Measurements from ENCODE around the gene RPP14.
"Not testable (repeated sequence)": the region's sequence is repeated elsewhere in the genome, so short reads cannot be mapped to it uniquely, and the experiment has no call there.

The RPP14 gene

DNA sequence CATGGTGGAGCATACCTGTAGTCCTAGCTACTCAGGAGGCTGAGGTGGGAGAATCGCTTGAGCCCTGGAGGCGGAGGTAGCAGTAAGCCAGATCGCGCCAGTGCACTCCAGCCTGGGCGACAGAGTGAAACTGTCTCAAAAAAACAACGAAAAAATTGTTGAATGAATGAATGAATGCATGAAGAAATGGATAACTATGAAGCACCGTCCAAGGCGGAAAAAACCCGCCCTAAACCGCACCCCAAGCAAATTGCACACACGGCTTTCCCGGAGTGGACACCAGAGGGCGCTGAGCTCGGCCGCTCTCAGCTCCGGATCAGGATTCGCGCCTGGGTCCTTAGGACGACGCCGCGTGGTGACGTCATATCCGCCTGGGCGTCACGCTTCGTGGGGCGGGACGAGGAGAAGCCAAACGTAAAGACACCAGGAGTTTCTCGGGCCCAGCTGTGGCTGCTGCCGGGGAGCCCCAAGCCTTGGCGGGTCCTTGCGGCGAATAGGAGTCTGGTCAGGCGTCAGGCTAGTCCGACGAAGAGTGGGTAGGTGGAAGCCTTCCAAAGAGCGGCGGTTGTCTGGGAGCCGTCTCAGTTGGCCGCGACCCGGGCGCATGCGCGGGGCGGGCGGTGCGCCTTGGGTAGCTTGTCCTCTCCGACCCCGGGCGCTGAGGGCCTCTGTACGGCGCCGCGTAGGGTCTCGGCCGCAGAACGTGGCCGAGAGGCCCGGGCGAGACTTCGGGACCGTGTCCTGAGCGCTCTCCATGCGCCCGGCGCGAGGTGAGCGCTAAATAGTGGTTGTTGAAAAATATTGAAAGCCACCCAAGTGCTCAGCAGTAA is at the start of gene RPP14, which contains the start of gene HTD2:
RPP14 (plus strand) TSS at position 364 of the 830 bp plus-strand sequence. CDS start 4,085 bp downstream, outside the sequence.
HTD2 (plus strand) TSS at position 639 of the 830 bp plus-strand sequence. CDS start 11,094 bp downstream, outside the sequence.
- DNase-seq = peak; percentile 97

DNA sequence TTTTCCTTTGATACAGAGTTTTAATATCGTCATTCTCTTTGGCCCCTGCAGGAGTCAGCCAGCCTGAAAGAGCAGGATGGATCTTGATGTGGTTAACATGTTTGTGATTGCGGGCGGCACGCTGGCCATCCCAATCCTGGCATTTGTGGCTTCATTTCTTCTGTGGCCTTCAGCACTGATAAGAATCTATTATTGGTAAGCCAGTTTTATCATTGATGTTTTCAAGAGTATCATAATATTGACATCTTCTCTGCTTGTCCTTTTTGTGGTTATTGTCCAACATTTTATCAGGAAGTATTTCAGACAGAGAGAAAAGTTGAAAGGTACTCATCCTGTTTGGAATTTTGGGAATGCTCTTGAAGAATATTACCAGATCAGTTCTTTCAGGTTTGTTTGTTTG is 49.5 kb upstream of the RPP14 start:
- DNase-seq = no peak

DNA sequence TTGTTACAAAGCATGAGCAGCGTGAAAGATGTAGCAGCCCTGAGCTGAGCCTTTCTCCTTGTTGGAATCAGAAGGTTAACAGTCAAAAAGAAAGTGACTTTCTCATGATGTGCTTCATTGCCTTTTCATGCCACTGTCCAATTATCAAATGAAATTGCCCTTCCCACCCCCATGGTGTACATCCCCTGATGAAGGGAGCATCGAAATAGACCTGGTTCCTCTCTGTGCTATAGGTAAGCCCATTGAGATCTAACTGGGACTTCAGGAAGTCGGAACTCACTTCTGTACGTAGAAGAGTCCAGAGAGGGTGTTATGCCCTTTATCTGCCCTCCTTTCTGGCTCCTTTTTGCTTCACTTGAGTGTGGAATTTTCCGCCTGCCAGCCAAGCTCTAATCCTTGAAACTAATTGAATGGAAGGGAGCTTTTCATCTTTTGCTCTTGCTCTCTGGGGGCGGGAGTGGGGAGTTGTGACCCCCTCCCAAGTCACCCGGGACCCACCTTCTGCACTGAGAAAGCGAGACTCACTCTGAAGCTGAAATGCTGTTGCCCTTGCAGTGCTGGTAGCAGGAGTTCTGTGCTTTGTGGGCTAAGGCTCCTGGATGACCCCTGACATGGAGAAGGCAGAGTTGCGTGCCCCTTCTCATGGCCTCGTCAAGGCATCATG is 47.5 kb upstream of the RPP14 start:
- no peak for DNase-seq

DNA sequence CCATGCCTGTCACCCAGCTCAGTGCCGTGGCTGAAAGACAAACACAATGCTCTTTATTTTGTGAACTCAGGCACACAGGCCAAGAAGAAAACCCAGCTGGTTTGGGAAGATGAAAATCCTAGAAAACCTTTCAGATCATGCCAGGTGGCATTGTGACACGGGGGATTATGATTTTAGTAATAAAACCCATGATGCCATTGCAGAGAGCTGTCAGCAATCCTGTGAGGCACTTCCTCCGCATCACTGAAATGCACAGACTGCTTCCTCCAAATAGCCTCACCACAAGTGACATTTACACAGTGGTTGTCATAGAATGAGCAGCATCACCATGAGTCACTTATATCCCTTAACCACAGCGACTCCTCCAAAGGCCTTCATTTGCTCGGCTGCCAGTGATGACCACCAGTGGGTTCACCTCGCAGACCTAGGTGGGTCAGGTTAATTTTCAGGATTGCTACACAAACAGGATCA is 45.7 kb upstream of the RPP14 start:
- DNase-seq = no peak

DNA sequence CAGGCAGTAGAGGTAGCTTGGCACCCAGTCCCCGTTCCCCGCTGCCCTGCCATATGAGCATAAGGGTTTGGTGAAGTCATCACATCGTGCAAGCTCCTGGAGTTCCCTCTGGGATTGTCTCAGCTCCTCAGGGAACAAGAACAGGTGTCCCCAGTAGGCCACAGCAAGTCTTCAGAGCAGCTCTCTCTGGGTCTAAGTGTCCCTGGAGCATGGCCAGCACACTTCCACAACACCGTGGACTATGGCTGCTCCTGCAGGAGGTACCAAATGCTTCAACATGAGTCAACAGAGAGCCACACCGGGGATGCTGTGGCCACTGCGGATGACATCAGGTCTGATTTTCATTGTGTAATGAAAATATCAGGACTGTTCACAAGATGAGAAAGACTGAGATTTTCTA is 45.3 kb upstream of the RPP14 start:
- DNase-seq = no peak

DNA sequence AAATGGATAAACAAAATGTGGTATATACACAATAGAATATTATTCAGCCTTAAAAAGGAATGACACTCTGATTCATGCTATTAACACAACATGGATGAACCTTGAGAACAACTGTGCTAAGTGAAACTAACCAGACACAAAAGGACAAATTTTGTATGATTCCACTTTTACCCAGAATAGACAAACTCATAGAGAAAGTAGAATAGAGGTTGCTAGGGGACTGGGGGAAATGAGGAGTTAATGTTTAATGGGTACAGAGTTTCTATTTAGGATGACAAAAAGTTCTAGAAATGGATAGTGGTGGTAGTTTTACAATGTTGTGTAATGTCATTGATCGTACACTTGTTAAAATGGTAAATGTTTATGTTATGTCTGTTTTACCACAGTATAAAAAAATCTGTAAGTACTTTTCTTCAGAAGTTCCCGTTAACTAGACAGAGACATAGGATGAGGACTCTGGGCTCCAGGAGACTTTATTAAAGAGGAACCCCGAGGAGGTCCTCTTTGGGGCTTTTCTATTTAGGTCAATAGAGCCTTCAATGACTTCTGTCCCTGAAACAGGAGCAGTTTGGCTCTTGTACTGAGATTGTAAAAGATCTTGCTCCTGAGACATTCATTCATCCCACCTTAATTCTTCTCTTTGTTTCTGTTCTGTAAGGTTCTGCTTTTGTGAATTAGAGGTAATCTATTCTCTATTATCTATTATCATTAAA is 43.9 kb upstream of the RPP14 start:
- no peak for DNase-seq

DNA sequence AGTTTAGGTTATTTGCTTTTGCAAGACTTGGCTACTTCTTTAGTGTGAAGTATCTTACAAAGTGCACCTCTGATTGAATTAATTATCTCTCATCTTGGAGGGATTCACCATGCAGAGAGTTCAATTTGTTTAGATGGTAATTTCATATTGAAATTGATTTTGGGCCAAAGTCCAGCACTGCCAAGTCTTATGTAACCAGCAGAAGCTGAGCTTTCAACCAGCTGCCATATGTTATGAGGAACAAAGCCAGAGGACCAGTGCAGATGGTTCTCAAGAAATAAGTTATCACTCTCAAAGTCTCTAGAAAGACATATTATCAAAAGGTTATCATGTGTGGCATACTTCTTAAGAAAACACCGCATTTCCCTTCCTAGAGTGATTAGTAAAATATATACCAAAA is 39.5 kb upstream of the RPP14 start:
- no peak for DNase-seq

DNA sequence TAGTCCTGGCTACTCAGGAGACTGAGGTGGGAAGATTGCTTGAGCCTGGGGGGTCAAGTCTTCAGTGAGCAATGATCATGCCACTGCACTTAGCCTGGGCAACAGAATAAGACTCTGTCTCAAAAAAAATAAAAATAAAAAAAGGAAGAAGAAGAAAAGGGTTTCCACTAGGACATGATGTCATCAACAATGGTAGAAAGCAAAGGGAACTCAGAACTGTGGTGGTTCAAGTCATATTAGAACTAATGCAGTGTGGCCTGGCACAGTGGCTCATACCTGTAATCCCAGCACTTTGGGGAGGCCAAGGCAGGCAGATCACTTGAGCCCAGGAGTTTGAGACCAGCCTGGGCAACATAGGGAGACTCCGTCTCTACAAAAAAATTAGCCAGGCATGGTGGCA is 38.5 kb upstream of the RPP14 start:
- not testable (repeated sequence) for DNase-seq

DNA sequence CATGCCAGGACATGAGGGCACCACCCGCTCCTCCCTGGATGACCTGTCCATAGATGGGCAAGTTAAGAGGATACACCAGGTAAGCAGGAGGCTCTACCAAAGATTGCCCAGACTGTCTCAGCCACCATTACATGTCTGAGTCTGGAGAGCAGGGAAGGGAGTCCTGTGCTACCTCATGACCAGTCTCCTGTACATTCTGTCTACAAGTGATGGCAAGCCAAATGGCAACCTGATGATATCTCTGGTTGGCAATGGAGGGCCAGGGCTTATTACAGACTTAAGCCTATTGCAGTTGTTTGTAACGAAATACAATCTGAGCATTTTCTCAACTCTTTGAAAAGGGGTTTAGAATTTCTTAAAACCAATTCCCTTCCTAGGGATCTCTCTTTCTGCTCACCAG is 36.7 kb upstream of the RPP14 start:
- DNase-seq = no peak

DNA sequence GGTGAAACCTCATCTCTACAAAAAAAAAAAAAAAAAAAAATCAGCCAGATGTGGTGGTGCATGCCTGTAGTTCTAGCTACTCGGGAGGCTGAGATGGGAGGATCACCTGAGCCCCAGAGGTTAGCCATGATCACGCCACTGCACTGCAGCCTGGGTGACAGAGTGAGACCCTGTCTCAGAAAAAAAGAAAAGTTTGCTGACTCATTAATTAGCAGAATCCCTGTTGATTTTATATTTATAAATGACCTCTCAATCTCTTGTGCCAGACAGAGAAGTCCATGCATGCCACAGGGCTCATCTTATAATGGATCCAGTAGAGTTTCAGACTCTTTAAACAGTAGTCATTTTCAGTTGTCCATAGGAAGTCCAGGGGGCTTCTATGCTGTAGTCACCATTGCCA is 35.6 kb upstream of the RPP14 start:
- no peak for DNase-seq

DNA sequence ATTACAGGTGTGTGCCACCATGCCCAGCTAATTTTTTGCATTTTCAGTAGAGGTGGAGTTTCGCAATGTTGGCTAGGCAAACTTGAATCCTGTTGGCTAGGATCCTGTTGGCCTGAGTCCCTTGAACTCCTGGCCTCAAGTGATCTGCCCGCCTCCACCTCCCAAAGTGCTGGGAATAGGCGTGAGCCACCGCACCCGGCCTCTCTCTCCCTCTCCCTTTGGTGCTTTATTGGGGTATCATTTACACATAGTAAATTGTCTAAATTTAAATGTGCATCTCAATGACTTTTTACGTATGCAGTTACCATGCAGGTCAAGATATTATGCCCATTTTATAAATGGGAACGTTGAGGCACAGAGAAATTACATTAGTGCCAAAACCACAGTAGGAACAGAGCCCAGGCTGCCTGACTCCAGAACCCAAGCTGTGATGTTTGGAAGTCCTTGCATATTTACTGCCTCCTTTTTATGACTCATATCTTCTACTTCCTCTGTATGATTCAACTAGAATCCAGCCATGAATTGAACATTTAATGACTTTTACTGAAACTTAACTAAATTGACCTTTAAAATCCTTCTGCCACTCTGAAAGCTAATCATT is 34.0 kb upstream of the RPP14 start:
- DNase-seq = no peak

DNA sequence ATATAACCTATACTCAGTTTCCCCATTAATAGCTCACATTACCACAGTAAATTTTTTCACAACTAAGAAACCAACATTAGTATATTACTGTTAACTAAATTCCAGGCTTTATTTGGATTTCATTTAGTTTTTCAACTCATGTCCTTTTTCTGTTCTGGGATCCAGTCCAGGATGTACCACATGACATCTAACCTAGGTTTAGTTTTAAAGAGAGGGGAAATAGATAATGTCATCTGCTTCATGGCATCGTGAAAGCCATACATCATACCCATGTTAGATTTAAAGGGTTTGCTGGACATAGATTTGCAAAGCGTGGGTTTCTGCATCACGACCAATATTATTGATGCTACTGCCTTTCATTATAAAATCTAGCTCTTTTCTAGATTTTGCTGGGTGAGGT is 33.2 kb upstream of the RPP14 start:
- no peak for DNase-seq

DNA sequence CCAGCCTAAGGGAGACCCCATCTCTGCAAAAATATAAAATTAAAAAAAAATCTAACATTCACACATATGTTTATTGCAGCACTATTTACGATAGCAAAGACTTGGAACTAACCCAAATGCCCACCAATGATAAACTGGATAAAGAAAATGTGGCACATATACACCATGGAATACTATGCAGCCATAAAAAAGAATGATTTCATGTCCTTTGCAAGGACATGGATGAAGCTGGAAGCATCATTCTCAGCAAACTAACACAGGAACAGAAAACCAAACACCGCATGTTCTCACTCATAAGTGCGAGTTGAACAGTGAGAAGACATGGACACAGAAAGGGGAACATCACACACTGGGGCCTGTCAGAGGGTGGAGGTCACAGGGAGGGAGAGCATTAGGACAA is 32.7 kb upstream of the RPP14 start:
- not testable (repeated sequence) for DNase-seq

DNA sequence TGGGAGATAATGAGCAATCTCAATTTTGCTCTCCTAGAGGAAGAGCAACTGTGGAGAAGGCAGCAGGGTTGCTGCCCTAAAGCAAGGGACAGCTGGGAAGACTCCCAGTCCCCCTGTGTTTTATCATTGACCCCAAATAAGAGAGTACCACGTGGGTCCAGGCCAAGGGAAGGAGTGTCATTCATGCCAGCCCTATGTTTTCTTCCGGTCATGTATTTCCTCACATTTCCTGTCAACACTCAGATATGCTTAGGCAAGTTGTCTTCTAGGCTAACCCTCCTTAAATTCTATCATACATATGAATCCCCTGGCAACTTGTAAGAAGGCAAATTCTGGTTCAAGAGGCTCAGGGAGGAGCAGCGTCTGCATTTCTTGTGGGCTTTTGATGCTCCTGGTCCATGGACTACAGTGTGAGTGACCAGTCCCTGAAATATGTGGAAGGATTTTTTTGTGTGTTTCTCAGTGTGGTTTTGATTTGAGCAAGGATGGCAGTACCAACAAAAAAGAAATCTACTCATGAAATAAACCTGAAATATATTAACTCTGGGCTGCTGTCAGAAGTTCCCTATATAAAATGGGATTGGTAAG is 31.9 kb upstream of the RPP14 start:
- DNase-seq = no peak

DNA sequence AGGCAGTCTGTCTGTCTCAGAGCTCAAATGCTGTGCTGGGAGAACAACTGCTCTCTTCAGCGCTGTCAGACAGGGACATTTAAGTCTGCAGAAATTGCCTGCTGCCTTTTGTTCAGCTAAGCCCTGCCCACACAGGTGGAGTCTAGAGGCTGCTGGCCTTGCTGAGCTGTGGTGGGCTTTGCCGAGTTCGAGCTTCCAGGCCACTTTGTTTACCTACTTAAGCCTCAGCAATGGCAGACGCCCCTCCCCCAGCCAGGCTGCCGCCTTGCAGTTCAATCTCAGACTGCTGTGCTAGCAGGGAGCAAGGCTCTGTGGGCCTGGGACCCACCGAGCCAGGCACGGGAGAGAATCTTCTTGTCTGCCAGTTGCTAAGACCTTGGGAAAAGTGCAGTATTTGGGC is 25.0 kb upstream of the RPP14 start:
- no peak for DNase-seq

DNA sequence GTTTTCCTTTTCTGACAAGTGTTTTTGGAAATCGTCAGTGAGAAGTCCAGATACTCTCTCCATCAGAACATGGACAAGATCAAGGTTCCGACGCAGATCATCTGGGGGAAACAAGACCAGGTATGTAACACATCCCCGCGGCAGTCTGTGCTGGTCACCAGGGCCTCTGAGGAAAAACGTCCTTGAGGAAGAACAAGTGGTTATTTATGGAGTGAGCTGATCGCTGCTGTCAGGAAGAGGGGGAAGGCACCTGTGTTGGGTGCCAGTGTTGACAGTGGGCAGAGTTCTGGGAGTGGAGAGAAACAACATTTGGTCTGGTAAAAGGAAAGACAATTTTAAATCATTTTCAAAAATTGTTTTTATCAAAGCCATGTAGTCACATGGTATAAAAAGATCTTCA is 20.7 kb upstream of the RPP14 start:
- DNase-seq = no peak

DNA sequence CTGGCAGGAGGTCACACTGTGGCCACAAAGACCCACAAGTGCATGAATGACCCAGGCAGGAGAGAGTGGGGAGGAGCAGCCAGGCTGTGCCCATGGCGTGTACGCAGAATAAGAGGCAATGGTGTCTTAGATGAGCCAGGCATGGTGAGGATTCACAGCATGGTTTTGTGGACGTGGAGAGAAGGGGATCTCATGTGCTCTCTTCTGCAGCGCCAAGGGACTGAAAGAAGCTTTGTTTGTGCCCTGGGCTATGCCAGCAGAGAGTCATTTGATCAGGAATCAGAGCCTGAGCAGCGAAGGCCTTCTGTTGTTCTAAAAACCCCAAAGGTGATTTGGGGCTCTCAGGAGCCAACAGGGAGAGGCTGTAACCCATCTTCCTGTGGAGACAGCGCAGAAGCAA is 18.7 kb upstream of the RPP14 start:
- DNase-seq = no peak

DNA sequence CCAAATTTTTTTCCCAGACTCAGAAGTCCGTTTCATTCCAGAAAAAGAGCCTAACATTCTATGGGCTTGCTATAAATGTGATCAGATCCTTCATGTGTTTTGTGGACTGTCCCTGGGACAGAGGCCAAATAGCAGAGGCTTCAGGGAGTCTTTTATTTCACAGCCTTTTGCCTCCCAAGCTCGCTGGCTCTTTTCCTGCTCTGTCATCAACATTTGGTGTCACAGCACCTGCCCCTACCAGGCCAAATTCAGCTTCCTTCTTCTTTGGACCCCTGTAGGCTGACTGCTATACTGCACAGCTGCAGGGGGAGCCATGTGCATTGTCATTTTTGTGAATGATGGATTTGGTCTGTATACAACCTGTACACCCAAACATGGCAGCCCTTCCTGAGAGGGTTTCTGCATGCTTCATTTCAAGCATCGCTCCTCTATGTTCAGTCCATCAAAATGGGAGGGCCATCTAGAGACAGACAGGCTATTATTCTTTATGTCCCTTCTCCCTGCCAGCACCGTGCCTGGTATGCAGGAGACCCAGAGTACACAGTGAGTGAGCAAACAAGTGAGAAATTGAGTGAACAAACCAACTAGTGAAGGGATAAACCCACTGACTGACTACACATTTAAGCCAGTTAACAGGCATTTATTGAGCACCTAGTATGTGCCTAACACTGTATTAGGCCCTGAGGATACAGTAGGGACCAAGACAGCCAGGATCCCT is 17.9 kb upstream of the RPP14 start:
- DNase-seq = no peak

DNA sequence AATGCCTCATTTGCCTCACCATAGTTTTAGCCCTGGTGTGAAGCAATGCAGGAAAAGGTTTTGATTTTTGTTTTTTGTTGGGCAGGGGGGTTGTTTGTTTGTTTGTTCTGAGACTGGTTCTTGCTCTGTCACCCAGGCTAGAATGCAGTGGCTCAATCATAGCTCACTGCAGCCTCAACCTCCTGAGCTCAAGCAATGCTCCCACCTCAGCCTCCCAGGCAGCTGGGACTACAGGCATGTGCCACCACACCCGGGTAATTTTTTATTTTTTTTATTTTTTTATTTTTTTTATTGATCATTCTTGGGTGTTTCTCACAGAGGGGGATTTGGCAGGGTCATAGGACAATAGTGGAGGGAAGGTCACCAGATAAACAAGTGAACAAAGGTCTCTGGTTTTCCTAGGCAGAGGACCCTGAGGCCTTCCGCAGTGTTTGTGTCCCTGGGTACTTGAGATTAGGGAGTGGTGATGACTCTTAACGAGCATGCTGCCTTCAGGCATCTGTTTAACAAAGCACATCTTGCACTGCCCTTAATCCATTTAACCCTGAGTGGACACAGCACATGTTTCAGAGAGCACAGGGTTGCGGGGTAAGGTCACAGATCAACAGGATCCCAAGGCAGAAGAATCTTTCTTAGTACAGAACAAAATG is 17.0 kb upstream of the RPP14 start:
- not testable (repeated sequence) for DNase-seq

DNA sequence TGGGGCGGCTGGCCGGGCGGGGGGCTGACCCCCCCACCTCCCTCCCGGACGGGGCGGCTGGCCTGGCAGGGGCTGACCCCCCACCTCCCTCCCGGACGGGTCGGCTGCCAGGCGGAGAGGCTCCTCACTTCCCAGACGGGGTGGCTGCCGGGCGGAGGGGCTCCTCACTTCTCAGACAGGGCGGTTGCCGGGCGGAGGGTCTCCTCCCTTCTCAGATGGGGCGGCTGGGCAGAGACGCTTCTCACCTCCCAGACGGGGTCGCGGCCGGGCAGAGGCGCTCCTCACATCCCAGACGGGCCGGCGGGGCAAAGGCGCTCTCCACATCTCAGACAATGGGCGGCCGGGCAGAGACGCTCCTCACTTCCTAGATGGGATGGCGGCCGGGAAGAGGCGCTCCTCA is 15.6 kb upstream of the RPP14 start:
- DNase-seq = not testable (repeated sequence)

DNA sequence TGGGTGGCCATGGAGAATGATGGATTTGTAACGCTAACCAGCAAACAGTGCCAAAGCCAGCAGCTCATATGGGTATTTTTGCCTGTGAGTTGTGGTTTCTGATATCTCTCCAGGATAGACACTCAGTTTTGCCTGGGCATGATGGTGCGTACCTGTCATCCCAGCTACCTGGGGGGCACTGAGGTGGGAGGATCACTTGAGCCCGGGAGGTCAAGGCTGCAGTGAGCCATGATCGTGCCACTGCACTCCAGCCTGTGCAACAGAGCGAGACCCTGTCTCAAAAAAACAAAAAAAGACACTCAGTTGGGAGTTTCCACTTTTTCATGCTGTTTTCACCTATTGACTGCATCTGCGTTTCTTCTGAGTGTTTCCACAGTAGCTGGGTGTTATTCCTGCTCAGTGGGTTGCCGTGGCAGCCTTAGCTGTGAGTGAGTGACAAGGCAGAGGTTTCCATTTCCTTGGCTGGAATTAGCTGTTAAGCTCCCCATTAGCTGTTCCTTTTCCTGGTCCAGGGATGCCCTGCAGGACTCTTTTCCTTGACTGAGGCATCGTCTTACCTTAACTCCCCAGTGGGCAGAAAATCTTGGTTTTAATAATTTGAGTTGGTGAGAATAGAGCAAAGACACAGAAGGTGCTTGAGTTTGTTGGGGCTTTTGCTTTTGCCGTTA is 14.2 kb upstream of the RPP14 start:
- no peak for DNase-seq
